ENCODE results near the gene GDF7. TPM values are rescaled to one million over a fixed set of nuclear protein-coding genes. Genes with fewer than 3 reads are reported as not detected.

GDF7 gene
- total RNA-seq, 1 donor from 2014 or later = 0.04 TPM

DNA sequence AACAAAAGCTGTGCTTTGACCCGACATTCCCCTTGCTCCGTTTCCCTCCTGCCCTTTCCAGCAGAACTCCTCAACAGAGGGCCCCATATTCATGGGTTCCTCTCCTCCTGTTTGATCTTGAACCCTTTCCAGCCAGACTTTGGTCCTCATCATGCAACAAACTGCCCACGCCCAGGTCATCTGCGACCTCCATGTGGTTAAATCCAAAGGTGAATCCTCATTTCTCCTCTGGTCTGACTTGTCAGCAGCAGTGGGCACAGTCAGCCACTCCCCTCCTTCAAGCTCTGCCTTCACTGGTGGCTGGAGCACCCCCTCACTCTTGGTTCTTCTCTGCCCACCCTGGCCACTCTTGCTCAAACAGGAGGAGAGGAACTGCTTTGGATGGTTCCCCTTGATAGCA is 18.7 kb upstream of the GDF7 start:
- no peaks in the 10 kb centered on the region for H3K36me3 ChIP-seq (ENCODE audit: control insufficient read depth, insufficient read depth, low read length)
- DNase-seq (ENCODE audit: low read depth) = no peak
- H3K4me3 ChIP-seq (ENCODE audit: low read depth, low read length) = no peak overlapping the region

DNA sequence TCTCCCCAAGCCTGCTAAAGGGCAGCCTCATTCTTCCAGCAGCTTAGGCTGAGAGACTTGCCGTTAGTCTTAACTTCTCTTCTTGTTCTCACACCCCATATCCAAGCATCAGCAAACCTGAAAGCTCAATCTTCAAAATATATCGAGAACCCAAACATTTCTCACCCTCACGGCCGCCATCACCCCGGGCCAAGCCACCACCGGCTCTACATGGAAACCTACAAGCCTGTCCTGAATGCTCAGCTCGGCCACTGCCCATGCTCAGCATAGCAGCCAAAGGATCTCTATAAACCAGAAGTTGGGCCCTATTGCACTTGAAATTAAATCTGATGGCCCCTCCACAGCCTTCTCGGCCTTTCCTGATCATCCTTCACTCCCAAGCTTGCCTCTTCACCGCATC is 18.1 kb upstream of the GDF7 start:
- Histone ChIP-seq H3K4me3 (ENCODE audit: low read depth, low read length) (no peak overlapping the region), H3K27me3 (ENCODE audit: control insufficient read depth, insufficient read depth, low read length) (no peaks in the 10 kb centered on the region), H3K36me3 (ENCODE audit: control insufficient read depth, insufficient read depth, low read length) (no peaks in the 10 kb centered on the region)
- TF ChIP-seq, protein P1, sequence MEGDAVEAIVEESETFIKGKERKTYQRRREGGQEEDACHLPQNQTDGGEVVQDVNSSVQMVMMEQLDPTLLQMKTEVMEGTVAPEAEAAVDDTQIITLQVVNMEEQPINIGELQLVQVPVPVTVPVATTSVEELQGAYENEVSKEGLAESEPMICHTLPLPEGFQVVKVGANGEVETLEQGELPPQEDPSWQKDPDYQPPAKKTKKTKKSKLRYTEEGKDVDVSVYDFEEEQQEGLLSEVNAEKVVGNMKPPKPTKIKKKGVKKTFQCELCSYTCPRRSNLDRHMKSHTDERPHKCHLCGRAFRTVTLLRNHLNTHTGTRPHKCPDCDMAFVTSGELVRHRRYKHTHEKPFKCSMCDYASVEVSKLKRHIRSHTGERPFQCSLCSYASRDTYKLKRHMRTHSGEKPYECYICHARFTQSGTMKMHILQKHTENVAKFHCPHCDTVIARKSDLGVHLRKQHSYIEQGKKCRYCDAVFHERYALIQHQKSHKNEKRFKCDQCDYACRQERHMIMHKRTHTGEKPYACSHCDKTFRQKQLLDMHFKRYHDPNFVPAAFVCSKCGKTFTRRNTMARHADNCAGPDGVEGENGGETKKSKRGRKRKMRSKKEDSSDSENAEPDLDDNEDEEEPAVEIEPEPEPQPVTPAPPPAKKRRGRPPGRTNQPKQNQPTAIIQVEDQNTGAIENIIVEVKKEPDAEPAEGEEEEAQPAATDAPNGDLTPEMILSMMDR (IDR thresholded peaks at IDR 0.05; ENCODE audit: insufficient read depth, low read length, poor library complexity, severe bottlenecking) = no peak
- DNase-seq (ENCODE audit: low read depth) = no peak

More for the DNA sequence above, 18.7 kb upstream of the GDF7 start:
- H3K27me3 ChIP-seq (ENCODE audit: control insufficient read depth, insufficient read depth, low read length) = no peaks in the 10 kb centered on the region
- TF ChIP-seq, protein P1 (IDR thresholded peaks at IDR 0.05; ENCODE audit: insufficient read depth, low read length, poor library complexity, severe bottlenecking) = no peak

- H3K36me3 ChIP-seq (ENCODE audit: control insufficient read depth, insufficient read depth, low read length) = no peaks in the 10 kb centered on the region
- TF ChIP-seq, protein P1 (IDR thresholded peaks at IDR 0.05; ENCODE audit: insufficient read depth, low read length, poor library complexity, severe bottlenecking) = no peak
- DNase-seq (ENCODE audit: low read depth) = no peak
- no peak overlapping the region for H3K4me3 ChIP-seq (ENCODE audit: low read depth, low read length)
- no peaks in the 10 kb centered on the region for H3K27me3 ChIP-seq (ENCODE audit: control insufficient read depth, insufficient read depth, low read length)
These were observed 17.4 kb upstream of the GDF7 start for GRCh38 chr2:20649576-20649975.

DNA sequence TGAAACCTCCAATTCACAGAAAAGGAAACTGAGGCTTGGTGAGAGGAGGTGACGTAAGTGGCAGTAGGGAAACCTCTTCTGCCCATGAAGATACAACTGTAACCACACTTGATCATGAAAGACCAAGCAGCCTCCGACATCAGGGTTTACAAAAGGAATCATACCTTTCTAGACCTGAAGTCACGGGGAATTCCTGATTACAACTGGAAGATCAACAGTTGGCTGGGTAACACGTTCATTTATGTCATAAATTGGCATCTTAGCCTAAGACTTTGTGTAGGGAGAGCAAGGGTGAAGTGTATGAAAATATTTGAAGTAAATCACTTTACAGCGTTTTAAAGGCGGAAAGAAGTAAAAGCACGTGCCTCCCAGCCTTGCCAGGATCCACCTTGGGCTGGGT is 17.0 kb upstream of the GDF7 start:
- TF ChIP-seq, protein P1 (IDR thresholded peaks at IDR 0.05; ENCODE audit: insufficient read depth, low read length, poor library complexity, severe bottlenecking) = no peak
- DNase-seq (ENCODE audit: low read depth) = no peak
- no peaks in the 10 kb centered on the region for H3K36me3 ChIP-seq (ENCODE audit: control insufficient read depth, insufficient read depth, low read length)
- H3K27me3 ChIP-seq (ENCODE audit: control insufficient read depth, insufficient read depth, low read length) = no peaks in the 10 kb centered on the region
- H3K4me3 ChIP-seq (ENCODE audit: low read depth, low read length) = peak overlapping the region; percentile 76

GRCh38 chr2:20650393-20650876 is 16.5 kb upstream of the GDF7 start:
- Histone ChIP-seq H3K4me3 (ENCODE audit: low read depth, low read length) (peak overlapping the region; percentile 76), H3K36me3 (ENCODE audit: control insufficient read depth, insufficient read depth, low read length) (no peaks in the 10 kb centered on the region), H3K27me3 (ENCODE audit: control insufficient read depth, insufficient read depth, low read length) (no peaks in the 10 kb centered on the region)
- TF ChIP-seq, protein P1 (IDR thresholded peaks at IDR 0.05; ENCODE audit: insufficient read depth, low read length, poor library complexity, severe bottlenecking) = no peak
- no peak for DNase-seq (ENCODE audit: low read depth)
